Activated gamma-delta T cell (primary cell): ENCODE data around the gene ATP6V0B.
A peak's percentile ranks its signal among the peaks of the same experiment; 100 is the strongest.

Experiments
- DNase-seq: peaks from one replicate; lab custom pipeline; 2025; lab: John Stamatoyannopoulos, UW

Gene ATP6V0B

DNA sequence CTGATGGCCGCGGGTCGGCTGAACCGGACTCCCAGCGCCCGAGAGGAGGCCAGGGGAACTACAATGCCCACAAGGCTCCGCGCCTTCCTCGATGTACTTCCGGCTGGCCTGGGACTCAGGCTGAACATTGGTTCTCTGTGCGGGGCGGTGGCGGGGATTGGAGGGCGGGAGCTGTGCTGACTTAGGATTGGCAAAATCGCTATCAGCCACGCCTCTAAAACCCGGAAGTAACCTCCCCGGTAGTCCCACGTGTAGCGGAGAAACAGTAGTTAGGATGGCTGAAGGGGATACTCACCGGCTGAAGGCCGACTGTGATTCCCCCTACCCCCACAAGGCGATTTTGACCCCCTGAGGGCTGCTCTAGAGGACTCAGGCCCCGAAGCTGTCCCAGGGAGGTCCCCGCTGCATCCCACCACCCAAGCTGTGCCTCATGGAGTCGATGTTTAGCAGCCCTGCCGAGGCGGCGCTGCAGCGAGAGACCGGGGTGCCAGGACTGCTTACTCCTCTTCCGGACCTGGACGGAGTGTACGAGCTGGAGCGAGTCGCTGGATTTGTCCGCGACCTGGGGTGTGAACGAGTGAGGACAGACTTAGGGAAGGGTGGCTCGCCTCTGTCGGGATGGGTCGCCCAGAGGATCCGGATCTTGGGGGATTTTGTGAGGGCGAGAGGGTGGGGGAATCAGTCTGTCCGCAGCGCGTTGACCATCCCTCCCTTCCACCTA is 4.9 kb upstream of the ATP6V0B start, which contains the start of gene DPH2:
TSS of gene DPH2 (plus strand) at position 265 of the 721 bp plus-strand sequence. CDS start at position 431, 166 bp downstream.
- peak; percentile 81 for DNase-seq

DNA sequence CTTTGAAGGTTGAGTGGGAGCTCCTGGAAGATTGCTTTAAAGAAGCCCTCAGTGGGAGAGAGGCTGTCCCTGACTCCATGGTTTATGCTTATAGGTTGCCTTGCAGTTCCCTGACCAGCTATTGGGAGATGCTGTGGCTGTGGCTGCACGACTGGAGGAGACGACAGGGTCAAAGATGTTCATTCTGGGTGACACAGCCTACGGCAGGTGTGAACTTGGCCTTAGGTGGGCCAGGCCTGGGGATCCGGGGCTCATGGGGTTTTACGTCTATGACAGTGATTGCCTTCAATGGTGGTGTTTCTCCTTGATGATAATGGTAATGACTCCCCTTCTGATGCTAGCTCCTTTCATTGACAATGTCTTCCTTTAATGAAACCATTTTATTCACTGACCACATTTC is 4.3 kb upstream of the ATP6V0B start:
- DNase-seq: no peak

DNA sequence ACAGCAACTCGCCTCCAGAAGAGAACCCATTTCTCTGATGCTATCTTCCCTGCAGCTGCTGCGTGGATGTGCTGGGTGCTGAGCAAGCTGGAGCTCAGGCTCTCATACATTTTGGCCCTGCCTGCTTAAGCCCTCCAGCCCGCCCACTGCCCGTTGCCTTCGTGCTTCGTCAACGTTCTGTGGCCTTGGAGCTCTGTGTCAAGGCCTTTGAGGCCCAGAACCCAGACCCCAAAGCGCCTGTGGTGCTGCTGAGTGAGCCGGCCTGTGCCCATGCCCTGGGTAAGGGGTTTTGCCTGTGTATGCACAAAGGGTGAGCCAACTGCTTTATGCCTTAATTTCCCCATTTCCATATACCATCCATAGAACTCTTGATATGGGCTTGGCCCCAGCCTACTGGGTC is 3.8 kb upstream of the ATP6V0B start:
- no peak for DNase-seq

DNA sequence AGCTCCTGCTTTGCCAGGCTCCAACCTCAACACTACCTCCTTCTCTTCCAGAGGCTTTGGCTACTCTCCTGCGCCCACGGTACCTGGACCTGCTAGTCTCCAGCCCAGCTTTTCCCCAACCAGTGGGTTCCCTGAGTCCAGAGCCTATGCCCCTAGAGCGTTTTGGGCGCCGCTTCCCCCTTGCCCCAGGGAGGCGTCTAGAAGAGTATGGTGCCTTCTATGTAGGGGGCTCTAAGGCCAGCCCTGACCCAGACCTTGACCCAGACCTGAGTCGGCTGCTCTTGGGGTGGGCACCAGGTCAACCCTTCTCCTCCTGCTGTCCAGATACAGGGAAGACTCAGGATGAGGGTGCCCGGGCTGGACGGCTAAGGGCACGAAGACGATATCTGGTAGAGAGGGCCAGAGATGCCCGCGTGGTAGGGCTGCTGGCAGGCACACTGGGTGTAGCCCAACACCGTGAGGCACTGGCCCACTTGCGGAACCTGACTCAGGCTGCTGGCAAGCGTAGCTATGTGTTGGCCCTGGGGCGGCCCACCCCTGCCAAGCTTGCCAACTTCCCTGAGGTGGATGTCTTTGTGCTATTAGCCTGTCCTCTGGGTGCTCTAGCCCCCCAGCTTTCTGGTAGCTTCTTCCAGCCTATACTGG is 3.3 kb upstream of the ATP6V0B start:
- no peak for DNase-seq

GRCh38 chr1:43973981-43974442 is 748 bp upstream of the ATP6V0B start:
- no peak for DNase-seq

GRCh38 chr1:43975249-43975961 is 645 bp downstream of the ATP6V0B start:
- no peak for DNase-seq

DNA sequence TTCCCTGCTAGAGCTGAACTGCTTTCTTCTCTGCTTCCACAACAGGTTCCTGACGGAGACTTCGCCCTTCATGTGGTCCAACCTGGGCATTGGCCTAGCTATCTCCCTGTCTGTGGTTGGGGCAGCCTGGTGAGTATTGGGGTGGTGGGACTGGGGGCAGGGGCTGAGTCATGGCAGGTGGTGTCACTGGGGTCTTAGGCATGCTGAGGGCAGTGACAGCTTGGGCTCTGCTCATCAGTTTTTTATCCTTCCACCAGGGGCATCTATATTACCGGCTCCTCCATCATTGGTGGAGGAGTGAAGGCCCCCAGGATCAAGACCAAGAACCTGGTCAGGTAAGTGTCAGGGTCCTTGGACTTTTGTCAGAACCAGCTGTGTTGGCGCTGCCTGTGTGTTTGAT is 1.3 kb downstream of the ATP6V0B start:
- no peak for DNase-seq

DNA sequence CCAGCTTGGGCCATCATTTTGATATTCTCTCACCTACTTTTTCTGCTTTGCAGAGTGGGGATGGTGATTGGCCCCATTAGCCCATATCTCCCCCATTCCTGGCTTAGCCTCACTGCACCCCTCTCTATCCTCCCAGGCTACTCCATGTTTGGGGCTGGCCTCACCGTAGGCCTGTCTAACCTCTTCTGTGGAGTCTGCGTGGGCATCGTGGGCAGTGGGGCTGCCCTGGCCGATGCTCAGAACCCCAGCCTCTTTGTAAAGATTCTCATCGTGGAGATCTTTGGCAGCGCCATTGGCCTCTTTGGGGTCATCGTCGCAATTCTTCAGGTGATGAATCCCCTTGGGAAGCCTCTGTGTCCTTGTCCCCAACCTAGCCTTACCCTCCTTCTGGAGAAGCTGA is 2.1 kb downstream of the ATP6V0B start:
- DNase-seq: no peak

DNA sequence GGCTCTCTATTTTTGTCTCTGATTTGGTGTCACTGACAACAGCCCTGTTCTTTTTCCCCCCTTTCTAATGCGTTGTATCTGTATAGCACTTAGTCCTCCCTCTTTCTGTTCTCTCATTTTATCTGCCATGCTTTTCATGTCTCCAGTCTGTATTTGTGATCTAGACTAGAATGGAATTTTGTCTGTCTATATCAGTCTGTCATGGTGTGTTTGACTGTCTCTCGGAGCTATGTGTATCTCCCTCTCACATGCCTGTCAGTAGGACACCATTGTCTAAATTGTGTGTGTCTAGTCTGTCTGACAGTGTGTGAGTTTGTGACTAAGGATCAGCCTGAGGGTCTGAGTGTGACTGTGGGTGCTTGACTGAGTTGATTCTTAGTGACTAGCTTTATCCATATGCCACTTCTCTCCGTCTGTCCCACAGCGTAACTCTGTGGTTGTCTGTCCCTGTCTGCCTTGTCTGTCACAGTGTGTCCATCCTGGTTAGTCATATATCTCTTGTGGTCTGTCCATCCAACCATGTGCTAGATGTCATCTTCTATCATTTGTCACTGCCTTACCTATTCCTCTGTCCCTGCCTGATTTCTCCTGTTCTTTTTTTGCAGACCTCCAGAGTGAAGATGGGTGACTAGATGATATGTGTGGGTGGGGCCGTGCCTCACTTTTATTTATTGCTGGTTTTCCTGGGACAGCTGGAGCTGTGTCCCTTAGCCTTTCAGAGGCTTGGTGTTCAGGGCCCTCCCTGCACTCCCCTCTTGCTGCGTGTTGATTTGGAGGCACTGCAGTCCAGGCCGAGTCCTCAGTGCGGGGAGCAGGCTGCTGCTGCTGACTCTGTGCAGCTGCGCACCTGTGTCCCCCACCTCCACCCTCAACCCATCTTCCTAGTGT is 2.9 kb downstream of the ATP6V0B start:
- DNase-seq: no peak

- DNase-seq: no peak
These were observed 3.4 kb downstream of the ATP6V0B start for GRCh38 chr1:43978264-43978550.

DNA sequence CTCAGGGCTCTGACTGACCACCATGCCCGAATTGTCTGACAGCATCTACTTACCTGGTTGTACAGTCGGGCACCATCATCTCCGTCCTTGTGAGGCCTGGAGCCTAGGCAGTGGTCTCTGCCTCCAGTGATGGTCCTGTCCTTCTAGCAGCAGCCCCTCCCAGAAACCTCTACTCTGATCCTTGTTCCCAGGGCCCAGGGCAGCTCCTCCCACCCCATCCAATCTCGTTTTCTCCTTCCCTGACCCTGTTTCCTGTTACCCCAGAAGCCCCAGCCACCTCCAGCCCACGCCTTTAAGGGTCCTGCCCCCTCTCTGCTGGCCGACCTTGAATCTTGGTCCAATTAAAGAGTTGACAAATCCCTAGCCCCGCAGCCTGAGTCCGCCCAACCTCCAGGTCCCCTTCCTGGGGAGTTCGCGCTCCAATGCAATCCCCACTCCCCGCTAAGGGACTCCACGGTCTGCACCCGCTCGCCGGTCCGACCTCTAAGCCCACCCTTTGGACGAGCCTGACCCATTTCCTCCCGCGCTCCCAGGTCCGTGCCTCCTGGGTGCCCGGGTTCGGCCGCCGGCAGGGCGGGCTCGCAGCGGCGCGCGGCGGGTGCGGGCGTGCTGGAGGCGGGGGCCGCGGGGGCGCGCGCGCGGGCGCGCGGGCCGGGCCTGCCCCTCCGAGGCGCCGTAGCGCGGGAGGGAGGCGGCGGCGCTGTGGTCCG is 3.9 kb downstream of the ATP6V0B start, which contains the start of gene B4GALT2:
TSS of gene B4GALT2 (plus strand) at position 660 of the 710 bp plus-strand sequence. CDS start 1,951 bp downstream, outside the sequence.
- DNase-seq: no peak

GRCh38 chr1:43979261-43979527 is 4.4 kb downstream of the ATP6V0B start:
- no peak for DNase-seq

GRCh38 chr1:43979528-43980254 is 4.9 kb downstream of the ATP6V0B start:
- no peak for DNase-seq

DNA sequence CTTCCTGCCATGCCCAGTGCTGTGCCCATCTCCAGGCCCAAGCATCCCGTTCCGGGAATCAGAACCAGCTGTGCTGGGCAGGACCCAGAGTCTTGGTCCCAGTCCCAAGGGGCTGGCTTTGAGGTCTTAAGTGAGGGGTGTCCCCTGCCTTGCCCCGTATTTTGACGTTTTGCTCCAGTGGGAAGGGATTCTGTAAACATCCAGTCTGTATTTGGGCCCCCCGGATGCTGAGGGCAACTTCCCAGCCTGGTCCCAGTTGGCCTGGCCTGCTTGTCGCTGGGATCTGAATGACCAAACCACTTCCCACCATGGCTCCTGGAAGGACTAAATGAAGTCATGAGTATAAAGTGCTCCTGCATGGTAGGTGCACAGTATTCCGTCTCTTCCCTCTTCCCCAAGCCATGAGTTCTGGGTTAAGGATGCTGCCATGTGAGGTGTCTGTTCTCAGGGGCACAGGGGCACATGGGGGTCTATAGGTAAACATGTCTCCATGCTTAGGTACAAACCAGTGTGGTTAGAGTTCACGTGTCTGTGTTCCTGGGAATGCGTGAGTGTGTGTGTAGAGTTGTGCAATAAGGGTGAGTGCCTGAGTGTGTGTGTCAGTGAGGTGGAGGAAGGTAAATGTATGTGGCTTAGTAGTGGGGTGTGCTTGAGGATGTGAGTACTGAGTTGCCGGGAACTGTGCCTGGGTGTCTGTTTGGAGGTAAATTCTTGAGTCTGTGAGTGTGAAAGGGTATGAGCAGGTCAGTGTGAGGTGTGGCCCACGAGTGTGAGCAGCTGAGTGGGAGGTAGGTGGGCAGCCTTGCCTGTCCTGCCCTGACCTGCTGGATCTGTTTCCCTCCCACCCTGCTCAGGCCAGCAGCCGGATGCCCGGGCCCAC is 5.7 kb downstream of the ATP6V0B start:
- no peak for DNase-seq

DNA sequence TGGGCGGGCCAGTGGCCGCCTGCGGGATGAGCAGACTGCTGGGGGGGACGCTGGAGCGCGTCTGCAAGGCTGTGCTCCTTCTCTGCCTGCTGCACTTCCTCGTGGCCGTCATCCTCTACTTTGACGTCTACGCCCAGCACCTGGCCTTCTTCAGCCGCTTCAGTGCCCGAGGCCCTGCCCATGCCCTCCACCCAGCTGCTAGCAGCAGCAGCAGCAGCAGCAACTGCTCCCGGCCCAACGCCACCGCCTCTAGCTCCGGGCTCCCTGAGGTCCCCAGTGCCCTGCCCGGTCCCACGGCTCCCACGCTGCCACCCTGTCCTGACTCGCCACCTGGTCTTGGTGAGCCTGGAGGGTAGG is 6.4 kb downstream of the ATP6V0B start:
- no peak for DNase-seq

DNA sequence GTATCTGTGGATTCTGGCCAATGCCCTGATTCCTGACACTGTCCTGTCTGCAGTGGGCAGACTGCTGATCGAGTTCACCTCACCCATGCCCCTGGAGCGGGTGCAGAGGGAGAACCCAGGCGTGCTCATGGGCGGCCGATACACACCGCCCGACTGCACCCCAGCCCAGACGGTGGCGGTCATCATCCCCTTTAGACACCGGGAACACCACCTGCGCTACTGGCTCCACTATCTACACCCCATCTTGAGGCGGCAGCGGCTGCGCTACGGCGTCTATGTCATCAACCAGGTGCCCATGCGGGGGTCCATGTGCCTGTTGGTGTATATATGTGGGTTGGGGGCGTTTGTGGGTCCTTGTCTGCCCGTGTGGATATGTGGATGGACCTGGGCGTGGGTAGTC is 6.9 kb downstream of the ATP6V0B start:
- no peak for DNase-seq

DNA sequence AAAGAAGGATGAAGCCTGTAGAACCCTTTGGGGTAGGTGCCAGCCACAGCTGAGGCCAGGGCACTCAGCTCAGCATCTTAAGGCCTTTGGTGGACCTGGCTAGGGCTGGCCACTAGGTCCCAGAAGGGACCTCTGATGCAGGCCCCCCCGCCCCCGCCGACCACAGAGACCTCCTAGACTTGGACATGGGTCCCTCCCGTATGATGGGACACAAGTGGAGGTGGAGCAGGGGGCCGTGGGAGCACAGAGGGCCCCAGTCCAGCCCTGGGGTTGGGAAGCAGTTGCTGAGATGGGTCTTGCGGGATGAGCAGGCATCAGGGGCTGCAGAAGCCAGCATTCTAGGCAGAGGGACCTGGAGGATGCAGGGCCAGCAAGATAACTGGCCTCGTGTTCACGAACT is 7.5 kb downstream of the ATP6V0B start:
- no peak for DNase-seq

GRCh38 chr1:43982808-43983207 is 8.0 kb downstream of the ATP6V0B start:
- DNase-seq: no peak

- DNase-seq: no peak
These were observed 8.6 kb downstream of the ATP6V0B start for GRCh38 chr1:43983253-43983899.
